ENCODE data around the gene ABCB1. TPM values are rescaled to one million over a fixed set of nuclear protein-coding genes. Genes with fewer than 3 reads are reported as not detected.

Gene ABCB1
- total and polyA plus RNA-seq, 2 donors, result 6.6 to 6.7 TPM

GRCh38 chr7:87615197-87615596 lies 14.5 kb upstream of the ABCB1 start:
- Histone ChIP-seq H3K27me3 (ENCODE audit: control insufficient read depth in 2 of 2, insufficient read depth in 1 of 2, low read length in 1 of 2) (no peaks in the 10 kb centered on the region), H3K27ac (ENCODE audit: low read depth in 1 of 2, low read length in 1 of 2) (no peak overlapping the region), H3K4me1 (ENCODE audit: control insufficient read depth in 2 of 2, insufficient read depth in 2 of 2, low read length in 2 of 2) (no peaks in the 10 kb centered on the region), H3K4me3 (ENCODE audit: low read length in 2 of 2) (no peak overlapping the region), H3K9me3 (ENCODE audit: control insufficient read depth in 2 of 2, insufficient read depth in 1 of 2, low read length in 1 of 2) (no peaks in the 10 kb centered on the region), H3K36me3 (ENCODE audit: control insufficient read depth in 2 of 2, insufficient read depth in 2 of 2, low read length in 1 of 2) (no peaks in the 10 kb centered on the region)
- 94% methylated on average over 1 of the region's 1 CpG for WGBS
- no peak for DNase-seq (ENCODE audit: low read depth in 6 of 9, low spot score in 9 of 9)

DNA sequence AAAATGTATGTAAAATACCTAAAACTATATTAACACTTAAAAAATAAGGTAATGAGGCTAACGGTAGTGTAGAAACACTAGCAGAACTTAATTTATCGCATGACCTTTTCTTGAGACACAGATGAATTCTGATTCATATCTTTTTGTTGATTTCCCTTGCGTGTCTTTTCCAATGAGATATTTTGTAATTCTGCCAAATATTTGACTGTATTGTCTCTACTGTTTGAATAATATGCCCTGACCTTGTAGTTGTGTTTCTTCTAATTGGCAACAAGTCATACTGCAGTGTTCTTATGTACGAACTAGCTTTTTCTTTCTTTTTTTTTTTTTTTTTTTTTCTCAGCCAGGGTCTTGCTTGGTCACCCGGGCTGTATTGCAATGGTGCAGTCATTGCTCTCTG lies 9.2 kb upstream of the ABCB1 start:
- H3K27me3 ChIP-seq (ENCODE audit: control insufficient read depth in 2 of 2, insufficient read depth in 1 of 2, low read length in 1 of 2), result no peaks in the 10 kb centered on the region
- no peak overlapping the region for H3K4me3 ChIP-seq (ENCODE audit: low read length in 2 of 2)
- H3K9me3 ChIP-seq (ENCODE audit: control insufficient read depth in 2 of 2, insufficient read depth in 1 of 2, low read length in 1 of 2), result no peaks in the 10 kb centered on the region
- no peak overlapping the region for H3K27ac ChIP-seq (ENCODE audit: low read depth in 1 of 2, low read length in 1 of 2)
- H3K4me1 ChIP-seq (ENCODE audit: control insufficient read depth in 2 of 2, insufficient read depth in 2 of 2, low read length in 2 of 2), result no peaks in the 10 kb centered on the region
- no peaks in the 10 kb centered on the region for H3K36me3 ChIP-seq (ENCODE audit: control insufficient read depth in 2 of 2, insufficient read depth in 2 of 2, low read length in 1 of 2)
- no peak for DNase-seq (ENCODE audit: low read depth in 6 of 9, low spot score in 9 of 9)
- 98% methylated on average over 5 of the region's 5 CpGs for WGBS

DNA sequence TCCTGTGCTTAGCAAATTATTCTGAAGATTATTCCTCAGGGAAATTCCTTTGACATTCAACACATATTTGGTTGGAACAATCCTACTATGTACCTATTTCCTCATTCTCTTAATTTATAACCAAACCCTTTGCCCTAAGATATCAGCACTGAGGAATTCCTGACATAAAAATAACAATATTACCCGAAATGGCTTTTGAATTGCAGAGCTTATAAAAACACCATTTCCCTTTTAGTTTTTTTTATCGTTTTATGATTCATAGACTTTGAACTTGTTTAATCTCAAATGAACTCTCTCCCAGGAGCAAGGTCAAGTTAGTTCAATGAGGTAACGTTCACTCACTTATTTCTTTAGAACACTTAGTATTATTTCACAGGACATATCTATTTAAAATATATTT lies 7.7 kb upstream of the ABCB1 start:
- Histone ChIP-seq H3K4me3 (ENCODE audit: low read length in 2 of 2) (no peak overlapping the region), H3K27me3 (ENCODE audit: control insufficient read depth in 2 of 2, insufficient read depth in 1 of 2, low read length in 1 of 2) (no peaks in the 10 kb centered on the region), H3K36me3 (ENCODE audit: control insufficient read depth in 2 of 2, insufficient read depth in 2 of 2, low read length in 1 of 2) (no peaks in the 10 kb centered on the region), H3K4me1 (ENCODE audit: control insufficient read depth in 2 of 2, insufficient read depth in 2 of 2, low read length in 2 of 2) (no peaks in the 10 kb centered on the region), H3K9me3 (ENCODE audit: control insufficient read depth in 2 of 2, insufficient read depth in 1 of 2, low read length in 1 of 2) (no peaks in the 10 kb centered on the region), H3K27ac (ENCODE audit: low read depth in 1 of 2, low read length in 1 of 2) (no peak overlapping the region)
- WGBS, result 96% methylated on average over 3 of the region's 3 CpGs
- no peak for DNase-seq (ENCODE audit: low read depth in 6 of 9, low spot score in 9 of 9)

- peaks cover 1 to 25% of the 10 kb centered on the region in 2 donors for H3K27me3 ChIP-seq (ENCODE audit: control insufficient read depth in 2 of 2, insufficient read depth in 1 of 2, low read length in 1 of 2)
- WGBS, result 97% methylated on average over 1 of the region's 1 CpG
Measured at GRCh38 chr7:87604264-87604663, 3.6 kb upstream of the ABCB1 start.

DNA sequence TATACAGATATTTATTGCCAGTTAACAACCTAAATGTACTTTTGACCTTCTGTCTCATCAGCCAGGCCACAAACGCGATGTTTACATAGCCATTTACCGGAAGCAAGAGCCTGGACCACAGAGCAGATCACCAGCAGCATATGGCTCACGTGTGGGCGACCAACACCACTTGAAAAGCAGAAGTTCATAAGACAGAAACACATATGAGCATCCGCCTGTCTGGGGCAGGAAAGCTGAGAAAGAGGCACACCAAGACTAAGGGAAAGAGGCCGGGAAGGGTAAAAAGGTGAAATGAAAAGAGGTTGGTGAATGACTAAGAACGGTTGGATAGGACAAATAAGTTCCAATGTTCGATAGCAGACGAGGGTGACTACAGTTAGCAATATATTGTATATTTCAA lies 1.3 kb downstream of the ABCB1 start:
- H3K4me1 ChIP-seq (ENCODE audit: control insufficient read depth in 2 of 2, insufficient read depth in 2 of 2, low read length in 2 of 2), result peaks cover 7 to 18% of the 10 kb centered on the region in 2 donors
- no peaks in the 10 kb centered on the region for H3K9me3 ChIP-seq (ENCODE audit: control insufficient read depth in 2 of 2, insufficient read depth in 1 of 2, low read length in 1 of 2)
- H3K27me3 ChIP-seq (ENCODE audit: control insufficient read depth in 2 of 2, insufficient read depth in 1 of 2, low read length in 1 of 2), result peaks cover 2 to 26% of the 10 kb centered on the region in 2 donors
- DNase-seq (ENCODE audit: low read depth in 6 of 9, low spot score in 9 of 9), result peak in 4 of 9 donors; percentile 21 to 64 (median 33)
- WGBS, result 3% methylated on average over 10 of the region's 10 CpGs
- H3K27ac ChIP-seq (ENCODE audit: low read depth in 1 of 2, low read length in 1 of 2), result no peak overlapping the region
- H3K4me3 ChIP-seq (ENCODE audit: low read length in 2 of 2), result peak overlapping the region in 1 of 2 donors; percentile 49
- H3K36me3 ChIP-seq (ENCODE audit: control insufficient read depth in 2 of 2, insufficient read depth in 2 of 2, low read length in 1 of 2), result no peaks in the 10 kb centered on the region

More at GRCh38 chr7:87604264-87604663, 3.6 kb upstream of the ABCB1 start:
- Histone ChIP-seq H3K9me3 (ENCODE audit: control insufficient read depth in 2 of 2, insufficient read depth in 1 of 2, low read length in 1 of 2) (no peaks in the 10 kb centered on the region), H3K4me1 (ENCODE audit: control insufficient read depth in 2 of 2, insufficient read depth in 2 of 2, low read length in 2 of 2) (peaks cover 7 to 17% of the 10 kb centered on the region in 2 donors), H3K4me3 (ENCODE audit: low read length in 2 of 2) (no peak overlapping the region), H3K27ac (ENCODE audit: low read depth in 1 of 2, low read length in 1 of 2) (no peak overlapping the region), H3K36me3 (ENCODE audit: control insufficient read depth in 2 of 2, insufficient read depth in 2 of 2, low read length in 1 of 2) (no peaks in the 10 kb centered on the region)
- DNase-seq (ENCODE audit: low read depth in 6 of 9, low spot score in 9 of 9), result no peak

- H3K36me3 ChIP-seq (ENCODE audit: control insufficient read depth in 2 of 2, insufficient read depth in 2 of 2, low read length in 1 of 2), result no peaks in the 10 kb centered on the region
- H3K9me3 ChIP-seq (ENCODE audit: control insufficient read depth in 2 of 2, insufficient read depth in 1 of 2, low read length in 1 of 2), result no peaks in the 10 kb centered on the region
- peaks cover 2 to 26% of the 10 kb centered on the region in 2 donors for H3K27me3 ChIP-seq (ENCODE audit: control insufficient read depth in 2 of 2, insufficient read depth in 1 of 2, low read length in 1 of 2)
- H3K4me1 ChIP-seq (ENCODE audit: control insufficient read depth in 2 of 2, insufficient read depth in 2 of 2, low read length in 2 of 2), result peaks cover 7 to 18% of the 10 kb centered on the region in 2 donors
- no peak overlapping the region for H3K27ac ChIP-seq (ENCODE audit: low read depth in 1 of 2, low read length in 1 of 2)
- 64% methylated on average over 4 of the region's 4 CpGs for WGBS
- no peak overlapping the region for H3K4me3 ChIP-seq (ENCODE audit: low read length in 2 of 2)
- DNase-seq (ENCODE audit: low read depth in 6 of 9, low spot score in 9 of 9), result peak in 1 of 9 donors; percentile 3
Measured at GRCh38 chr7:87598234-87599009, 2.3 kb downstream of the ABCB1 start.

DNA sequence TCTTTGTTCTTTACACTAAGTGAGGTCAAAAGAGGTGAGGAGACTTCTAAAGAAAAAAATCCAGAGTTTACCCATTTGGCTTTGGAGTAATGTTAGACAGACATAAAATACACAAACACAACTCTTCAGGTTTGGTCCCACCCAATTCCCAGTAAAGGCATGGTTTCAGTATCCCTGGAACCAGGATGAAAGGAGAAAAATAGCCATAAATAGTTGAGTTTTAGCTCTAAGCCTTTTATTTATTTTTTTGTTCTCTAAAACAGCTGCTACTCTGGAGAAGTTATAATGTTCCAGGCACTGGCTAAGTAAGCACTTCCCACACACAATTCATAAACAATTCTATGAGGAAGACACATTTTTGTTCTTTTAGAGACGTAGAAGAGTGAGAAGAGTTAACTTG lies 4.0 kb downstream of the ABCB1 start:
- no peak for DNase-seq (ENCODE audit: low read depth in 6 of 9, low spot score in 9 of 9)
- Histone ChIP-seq H3K27me3 (ENCODE audit: control insufficient read depth in 2 of 2, insufficient read depth in 1 of 2, low read length in 1 of 2) (peaks cover 2 to 24% of the 10 kb centered on the region in 2 donors), H3K9me3 (ENCODE audit: control insufficient read depth in 2 of 2, insufficient read depth in 1 of 2, low read length in 1 of 2) (no peaks in the 10 kb centered on the region), H3K4me3 (ENCODE audit: low read length in 2 of 2) (no peak overlapping the region), H3K27ac (ENCODE audit: low read depth in 1 of 2, low read length in 1 of 2) (no peak overlapping the region), H3K36me3 (ENCODE audit: control insufficient read depth in 2 of 2, insufficient read depth in 2 of 2, low read length in 1 of 2) (no peaks in the 10 kb centered on the region), H3K4me1 (ENCODE audit: control insufficient read depth in 2 of 2, insufficient read depth in 2 of 2, low read length in 2 of 2) (peaks cover 7 to 18% of the 10 kb centered on the region in 2 donors)
- 89% methylated on average over 1 of the region's 1 CpG for WGBS

DNA sequence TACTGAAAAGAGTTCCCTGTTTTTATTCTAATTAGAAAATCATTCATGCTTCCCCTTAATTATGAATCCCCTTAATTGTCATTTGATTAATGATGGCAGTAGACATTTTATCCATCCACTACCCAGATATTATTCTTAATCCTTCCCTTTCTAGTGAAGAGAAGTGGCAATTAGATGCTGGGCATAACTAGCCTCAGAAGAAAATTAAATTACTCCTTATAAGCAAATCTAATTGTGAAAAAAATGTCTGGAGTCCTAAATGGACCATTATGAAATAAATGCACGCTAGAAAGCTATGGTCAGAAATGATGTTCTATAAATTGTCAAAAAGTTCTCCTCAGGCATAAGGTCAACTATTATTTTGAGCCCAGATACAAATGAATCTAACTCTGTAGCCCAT lies 4.5 kb downstream of the ABCB1 start:
- Histone ChIP-seq H3K4me1 (ENCODE audit: control insufficient read depth in 2 of 2, insufficient read depth in 2 of 2, low read length in 2 of 2) (peaks cover 7 to 18% of the 10 kb centered on the region in 2 donors), H3K27me3 (ENCODE audit: control insufficient read depth in 2 of 2, insufficient read depth in 1 of 2, low read length in 1 of 2) (peaks cover 2 to 18% of the 10 kb centered on the region in 2 donors), H3K27ac (ENCODE audit: low read depth in 1 of 2, low read length in 1 of 2) (no peak overlapping the region), H3K9me3 (ENCODE audit: control insufficient read depth in 2 of 2, insufficient read depth in 1 of 2, low read length in 1 of 2) (no peaks in the 10 kb centered on the region), H3K4me3 (ENCODE audit: low read length in 2 of 2) (no peak overlapping the region), H3K36me3 (ENCODE audit: control insufficient read depth in 2 of 2, insufficient read depth in 2 of 2, low read length in 1 of 2) (no peaks in the 10 kb centered on the region)
- no peak for DNase-seq (ENCODE audit: low read depth in 6 of 9, low spot score in 9 of 9)
- WGBS, result 98% methylated on average over 1 of the region's 1 CpG

DNA sequence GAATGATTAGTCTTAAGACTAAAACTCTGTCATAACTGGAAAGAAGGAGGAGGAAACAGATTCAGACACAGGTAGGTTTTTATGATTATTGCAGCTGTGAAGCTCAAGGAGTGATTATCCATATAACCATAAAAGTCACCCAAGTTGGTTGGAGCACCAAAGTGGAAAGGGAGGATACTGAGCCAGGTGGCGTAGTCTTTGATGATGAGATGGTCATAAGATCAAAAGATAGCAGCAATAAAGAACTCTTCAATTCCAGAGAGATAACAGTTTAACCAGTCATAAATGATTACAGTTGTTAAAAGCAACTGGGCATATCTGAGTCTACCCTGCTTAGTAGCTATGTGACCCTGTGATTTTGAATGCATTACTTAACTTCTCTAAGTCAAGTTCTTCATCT lies 8.4 kb downstream of the ABCB1 start:
- Histone ChIP-seq H3K4me3 (ENCODE audit: low read length in 2 of 2) (no peak overlapping the region), H3K27ac (ENCODE audit: low read depth in 1 of 2, low read length in 1 of 2) (no peak overlapping the region), H3K27me3 (ENCODE audit: control insufficient read depth in 2 of 2, insufficient read depth in 1 of 2, low read length in 1 of 2) (no peaks in the 10 kb centered on the region), H3K9me3 (ENCODE audit: control insufficient read depth in 2 of 2, insufficient read depth in 1 of 2, low read length in 1 of 2) (no peaks in the 10 kb centered on the region), H3K4me1 (ENCODE audit: control insufficient read depth in 2 of 2, insufficient read depth in 2 of 2, low read length in 2 of 2) (no peaks in the 10 kb centered on the region), H3K36me3 (ENCODE audit: control insufficient read depth in 2 of 2, insufficient read depth in 2 of 2, low read length in 1 of 2) (no peaks in the 10 kb centered on the region)
- 100% methylated on average over 1 of the region's 1 CpG for WGBS
- DNase-seq (ENCODE audit: low read depth in 6 of 9, low spot score in 9 of 9), result no peak

All from thymus (tissue), 11 donors.